H1 (cell line): ENCODE data around the gene PSPH. TPM values are rescaled to one million over a fixed set of nuclear protein-coding genes. Genes with fewer than 3 reads are reported as not detected.

Source experiments
- CTCF ChIA-PET: fragments of 300-600 bp; sonication (Branson Sonifier 250); formaldehyde crosslinking; loops from one replicate; lab custom pipeline; 2021; ENCODE audit not compliant: partially characterized antibody; lab: Charles Lee
- POLR2A ChIA-PET: fragments of 300-600 bp; sonication (Branson Sonifier 250); formaldehyde crosslinking; loops from one replicate; lab custom pipeline; 2021; ENCODE audit warnings: inconsistent platforms; ENCODE audit not compliant: partially characterized antibody; lab: Charles Lee
- DNase-seq, 2 experiments: peaks; one replicate each; pipeline versions ENCODE4 v3.0.0 to v3.0.0-alpha.2; 2010 to 2022; ENCODE audit warnings: low spot score in 2 of 2, low read depth in 1 of 2, mixed read lengths in 1 of 2
- FAIRE-seq: peaks from 2 replicates; lab custom pipeline; 2011; peaks lifted over from hg19 to GRCh38; lab: Jason Lieb, UNC
- H2AFZ ChIP-seq: 2 replicates; pipeline ENCODE4 v1.8.1; 2012; ENCODE audit warnings: low read length, inconsistent platforms
- H2AK5ac ChIP-seq: 2 replicates; pipeline ENCODE4 v1.6.1; 2013; ENCODE audit warnings: low read depth, low read length
- H2BK120ac ChIP-seq: replicated peaks from 2 replicates; pipeline ENCODE3; 2013; ENCODE audit warnings: low read depth, low read length, inconsistent platforms
- H2BK12ac ChIP-seq: 2 replicates; pipeline ENCODE4 v1.6.1; 2013; ENCODE audit warnings: low read depth, low read length
- H2BK15ac ChIP-seq: 2 replicates; pipeline ENCODE4 v1.6.1; 2013; ENCODE audit warnings: low read length
- H2BK20ac ChIP-seq: 2 replicates; pipeline ENCODE4 v1.6.1; 2013; ENCODE audit warnings: low read length
- H2BK5ac ChIP-seq: 2 replicates; pipeline ENCODE4 v1.6.1; 2013; ENCODE audit warnings: low read depth, low read length
- H3K14ac ChIP-seq: 2 replicates; pipeline ENCODE4 v1.6.1; 2013; ENCODE audit warnings: inconsistent platforms; ENCODE audit not compliant: insufficient read length
- H3K18ac ChIP-seq: 2 replicates; pipeline ENCODE4 v1.6.1; 2013; ENCODE audit warnings: low read length; ENCODE audit errors: extremely low read depth
- H3K23ac ChIP-seq: 2 replicates; pipeline ENCODE4 v1.6.1; 2013; ENCODE audit warnings: inconsistent platforms; ENCODE audit not compliant: insufficient read length
- H3K23me2 ChIP-seq: 2 replicates; pipeline ENCODE4 v1.6.1; 2013; ENCODE audit warnings: low read depth, low read length
- H3K27ac ChIP-seq: 2 replicates; pipeline ENCODE4 v1.6.1; 2011; ENCODE audit warnings: low read depth, low read length, inconsistent platforms
- H3K27me3 ChIP-seq, 4 experiments: replicated peaks in 1 of 4; 1 replicate in 1 of 4; 2 replicates in 3 of 4; pipeline versions ENCODE4 v1.6.1 to v1.8.1; 2011 to 2013; ENCODE audit warnings: low read length in 3 of 4, mild to moderate bottlenecking in 3 of 4, inconsistent platforms in 2 of 4, mixed read lengths in 2 of 4, moderate library complexity in 1 of 4; ENCODE audit not compliant: control insufficient read depth in 3 of 4, insufficient read depth in 3 of 4; ENCODE audit errors: extremely low read depth in 1 of 4
- H3K36me3 ChIP-seq, 4 experiments: 2 replicates each; pipeline versions ENCODE4 v1.6.1 to v1.8.1; 2011 to 2013; ENCODE audit warnings: mild to moderate bottlenecking in 4 of 4, low read length in 3 of 4, moderate library complexity in 2 of 4, control low read depth in 1 of 4, inconsistent platforms in 1 of 4; ENCODE audit not compliant: insufficient read depth in 4 of 4, control insufficient read depth in 2 of 4
- H3K4ac ChIP-seq: replicated peaks from 2 replicates; pipeline ENCODE3; 2013; ENCODE audit warnings: low read length, low read depth, mixed read lengths, inconsistent platforms; ENCODE audit not compliant: insufficient read length
- H3K4me1 ChIP-seq, 4 experiments: replicated peaks in 1 of 4; 1 replicate in 1 of 4; 2 replicates in 3 of 4; pipeline versions ENCODE4 v1.6.1 to v1.8.1; 2011 to 2013; ENCODE audit warnings: low read length in 3 of 4, inconsistent platforms in 2 of 4, mixed read lengths in 1 of 4; ENCODE audit not compliant: insufficient read depth in 4 of 4, control insufficient read depth in 3 of 4
- H3K4me2 ChIP-seq, 2 experiments: 2 replicates each; pipeline versions ENCODE4 v1.6.1 to v1.8.1; 2011 to 2013; ENCODE audit warnings: low read depth in 2 of 2, low read length in 2 of 2, control low read depth in 1 of 2, inconsistent platforms in 1 of 2, mild to moderate bottlenecking in 1 of 2; ENCODE audit not compliant: insufficient read depth in 1 of 2
- H3K4me3 ChIP-seq, 4 experiments: fragments of 200-600, 300-600 bp in 1 of 4; sonication (generic), shearing (Covaris generic), sonication (Bioruptor Twin) in 1 of 4; 2 replicates each; pipeline versions ENCODE4 v1.5.1 to v1.8.1; 2011 to 2016; ENCODE audit warnings: low read length in 4 of 4, low read depth in 3 of 4, control low read depth in 2 of 4, inconsistent platforms in 2 of 4, mild to moderate bottlenecking in 2 of 4, mixed read lengths in 1 of 4, moderate library complexity in 1 of 4; ENCODE audit not compliant: insufficient read depth in 2 of 4; ENCODE audit errors: extremely low read depth in 1 of 4
- H3K56ac ChIP-seq: replicated peaks from 2 replicates; pipeline ENCODE3; 2013; ENCODE audit warnings: low read depth, mild to moderate bottlenecking, mixed read lengths, low read length, inconsistent platforms; ENCODE audit not compliant: insufficient read length
- H3K79me1 ChIP-seq: 2 replicates; pipeline ENCODE4 v1.6.1; 2013; ENCODE audit warnings: low read depth, low read length, control low read depth
- H3K79me2 ChIP-seq, 2 experiments: 2 replicates each; pipeline versions ENCODE4 v1.6.1 to v1.8.1; 2012 to 2013; ENCODE audit warnings: low read length in 2 of 2, mild to moderate bottlenecking in 2 of 2, inconsistent platforms in 1 of 2; ENCODE audit not compliant: insufficient read depth in 2 of 2, control insufficient read depth in 1 of 2
- H3K9ac ChIP-seq, 4 experiments: replicated peaks in 1 of 4; 1 replicate in 1 of 4; 2 replicates in 3 of 4; pipeline versions ENCODE4 v1.6.1 to v1.8.1; 2011 to 2013; ENCODE audit warnings: low read depth in 3 of 4, low read length in 3 of 4, control low read depth in 2 of 4, mild to moderate bottlenecking in 2 of 4, moderate library complexity in 2 of 4, inconsistent platforms in 1 of 4; ENCODE audit errors: extremely low read depth in 1 of 4
- H3K9me3 ChIP-seq, 2 experiments: 2 replicates each; pipeline versions ENCODE4 v1.6.1 to v1.8.1; 2012 to 2013; ENCODE audit warnings: mild to moderate bottlenecking in 2 of 2, moderate library complexity in 2 of 2, control low read depth in 1 of 2, inconsistent platforms in 1 of 2, low read depth in 1 of 2, low read length in 1 of 2, mixed read lengths in 1 of 2; ENCODE audit not compliant: insufficient read depth in 2 of 2
- H4K20me1 ChIP-seq, 2 experiments: replicated peaks in 1 of 2; 2 replicates each; pipeline versions ENCODE3 to v1.8.1; 2011 to 2013; ENCODE audit warnings: inconsistent platforms in 2 of 2, low read length in 2 of 2, mild to moderate bottlenecking in 1 of 2; ENCODE audit not compliant: insufficient read depth in 2 of 2, control insufficient read depth in 1 of 2
- H4K5ac ChIP-seq: 2 replicates; pipeline ENCODE4 v1.6.1; 2013; ENCODE audit warnings: low read length, low read depth, mixed read lengths, inconsistent platforms; ENCODE audit not compliant: insufficient read length
- H4K8ac ChIP-seq: 2 replicates; pipeline ENCODE4 v1.8.0; 2013; ENCODE audit warnings: mild to moderate bottlenecking, moderate library complexity, low read length, inconsistent platforms; ENCODE audit not compliant: insufficient read depth; ENCODE audit errors: extremely low read depth
- H4K91ac ChIP-seq: replicated peaks from 2 replicates; pipeline ENCODE3; 2013; ENCODE audit warnings: low read length, mixed read lengths, inconsistent platforms; ENCODE audit not compliant: insufficient read length
- CREB1 ChIP-seq: IDR thresholded peaks from 2 replicates; pipeline ENCODE4 v1.6.1; 2012; ENCODE audit warnings: inconsistent platforms
- FOSL1 ChIP-seq: IDR thresholded peaks from 2 replicates; pipeline ENCODE4 v1.6.1; 2011; ENCODE audit warnings: mild to moderate bottlenecking, low read depth, low read length, moderate library complexity; ENCODE audit not compliant: insufficient read depth
- JUN ChIP-seq: IDR thresholded peaks from 2 replicates; pipeline ENCODE4 v1.6.1; 2011; ENCODE audit warnings: low read depth, mild to moderate bottlenecking, improper control_type of control experiment, low read length
- RBBP5 ChIP-seq: IDR thresholded peaks from 2 replicates; pipeline ENCODE4 v1.7.1; 2012; ENCODE audit warnings: low read depth, mild to moderate bottlenecking, inconsistent platforms, low read length, moderate library complexity, borderline replicate concordance
- RNF2 ChIP-seq: fragments of 200-900, 300-1000 bp; sonication (generic); IDR thresholded peaks from 2 replicates; pipeline ENCODE4 v1.7.1; 2016; ENCODE audit warnings: borderline replicate concordance, low read depth, mild to moderate bottlenecking, antibody characterized with exemption, low read length; ENCODE audit not compliant: poor library complexity, severe bottlenecking; ENCODE audit errors: missing control alignments
- WGBS, 2 experiments: shearing (Covaris generic) in 1 of 2; methylation state at CpG; one replicate each; pipeline versions ENCODE4 v1.1.6 to v1.1.7; 2013 to 2015; ENCODE audit warnings: low lambda C conversion rate in 2 of 2, mixed read lengths in 2 of 2, inconsistent platforms in 1 of 2, low coverage in 1 of 2, missing lambda C conversion rate in 1 of 2; ENCODE audit not compliant: insufficient replicate concordance in 2 of 2, insufficient coverage in 1 of 2, insufficient read length in 1 of 2; ENCODE audit errors: extremely low coverage in 1 of 2, missing lambda C conversion rate in 1 of 2; 5-methylcytosine and 5-hydroxymethylcytosine counted together
- polyA plus RNA-seq, 7 experiments: library from polyadenylated mRNA; depleted of rRNA in 3 of 7; stranded (reverse) in 5 of 7; unstranded in 2 of 7; fragments of >200 nt in 5 of 7; fragments of 200-250 nt in 2 of 7; gene quantifications; 1 replicate in 5 of 7; 2 replicates in 1 of 7; 4 replicates in 1 of 7; pipeline versions ENCODE4 v1.2.1 to v1.2.3, GENCODE V29; 2011 to 2013; ENCODE audit warnings: missing spikeins in 2 of 7, mixed read lengths in 2 of 7
- total RNA-seq: library from RNA; stranded (reverse); fragmentation: NEBNext Ultra II Directional; extraction: Animal tissue kit (Norgen Biotek cat#: 25700); gene quantifications from 2 replicates; pipeline ENCODE4 v1.2.1, GENCODE V29; 2021

Gene PSPH
- total and polyA plus RNA-seq, 2 of the 8 experiments (the other 6 are each of a cell fraction or from before 2014, with no cell fraction given): 31.0 to 64.8 TPM

GRCh38 chr7:56040730-56041129 is 10.5 kb downstream of the PSPH start:
- Histone ChIP-seq H2BK15ac (no peak overlapping the region), H2BK5ac (no peak overlapping the region), H4K5ac (no peak overlapping the region), H3K56ac (no peak overlapping the region), H2AFZ (no peak overlapping the region), H4K8ac (no peak overlapping the region), H2BK120ac (no peak overlapping the region), H3K4ac (no peak overlapping the region), H3K4me3 (no peak overlapping the region), H3K9me3 (no peaks in the 10 kb centered on the region), H3K18ac (no peak overlapping the region), H3K4me1 (no peaks in the 10 kb centered on the region), H2BK12ac (no peak overlapping the region), H3K79me2 (no peaks in the 10 kb centered on the region), H3K9ac (no peak overlapping the region), H4K20me1 (no peaks in the 10 kb centered on the region), H3K23me2 (no peaks in the 10 kb centered on the region), H3K4me2 (no peak overlapping the region), H2BK20ac (no peak overlapping the region), H3K14ac (no peak overlapping the region), H4K91ac (no peak overlapping the region), H3K27ac (no peak overlapping the region), H3K36me3 (peaks cover 0 to 5% (median 0%) of the 10 kb centered on the region in 4 experiments; a peak in 3 of 8 replicates), H2AK5ac (no peak overlapping the region), H3K27me3 (no peaks in the 10 kb centered on the region), H3K23ac (no peak overlapping the region), H3K79me1 (no peaks in the 10 kb centered on the region)
- ChIA-PET POLR2A (interaction anchor here (40.8 to 44.4 kb wide), 2 partner anchors 13 to 17 kb away, joined by 869 read pairs; partner anchors contain the start of genes CCT6A, PSPH and SUMF2), CTCF (interaction anchor here (1.2 kb wide), 1 partner anchor 10 kb away, joined by 3 read pairs; no protein-coding TSS in a partner anchor)
- 89% methylated on average over 3 of the region's 3 CpGs; no CpG with 5 or more reads in 1 of the 2 experiments for WGBS, 2 experiments
- FAIRE-seq (no peak), DNase-seq (no peak)
- TF ChIP-seq FOSL1: no peak
- no peak for TF ChIP-seq RBBP5
- TF ChIP-seq RNF2: no peak
- TF ChIP-seq CREB1: no peak
- no peak for TF ChIP-seq JUN
